Measurements from ENCODE around the gene VPS37C. TPM values are rescaled to one million over a fixed set of nuclear protein-coding genes. Genes with fewer than 3 reads are reported as not detected.
A peak's percentile ranks its signal among the peaks of the same experiment; 100 is the strongest.

Gene VPS37C
- total and polyA plus RNA-seq, 2 of the 13 experiments (the other 11 are each of a cell fraction or from before 2014, with no cell fraction given): 7.5 to 8.8 TPM

GRCh38 chr11:61187505-61188130 is 26.4 kb upstream of the VPS37C start:
- H2AFZ ChIP-seq (ENCODE audit: low read length): no peak overlapping the region
- H4K20me1 ChIP-seq (ENCODE audit: insufficient read depth, low read length): no peaks in the 10 kb centered on the region
- peaks cover 0 to 3% of the 10 kb centered on the region in 2 experiments; a peak in 2 of 5 replicates for H3K27me3 ChIP-seq (ENCODE audit: control insufficient read depth in 1 of 2, insufficient read depth in 2 of 2, low read length in 2 of 2)
- POLR2A ChIA-PET: no interaction called here
- H3K4me3 ChIP-seq (replicated peaks in 1 of 3; ENCODE audit: insufficient read depth in 1 of 3, low read depth in 2 of 3, low read length in 3 of 3): no peak overlapping the region
- BruUV-seq (replicated peaks): no TSS peak
- WGBS (ENCODE audit: low lambda C conversion rate): 31% methylated on average over 11 of the region's 11 CpGs
- H3K79me2 ChIP-seq (ENCODE audit: insufficient read depth, low read length): no peaks in the 10 kb centered on the region
- intact Hi-C loops (cut with micrococcal nuclease; ENCODE audit: unreplicated experiment): loop anchor here (1.0 kb wide), 1 partner anchor 58 kb away; no protein-coding TSS in a partner anchor
- no peak overlapping the region for H3K27ac ChIP-seq (ENCODE audit: extremely low read length, insufficient read depth, low read length)
- CTCF ChIA-PET (ENCODE audit: low intra/inter-chr PET ratio, low total read pairs): interaction anchor here (1.1 to 2.2 kb wide), 2 partner anchors 58 to 217 kb away, joined by 5 to 35 read pairs; no protein-coding TSS in a partner anchor
- in situ Hi-C loops (cut with HindIII; ENCODE audit: extremely low pct_ligation_motif_present, low pct_unique_long_range_greater_than_20kb): no loop called here
- H3K36me3 ChIP-seq (replicated peaks in 1 of 2; ENCODE audit: control insufficient read depth in 1 of 2, insufficient read depth in 2 of 2, low read length in 2 of 2): no peaks in the 10 kb centered on the region
- peak; percentile 70 for ATAC-seq
- peak; percentile 65 for FAIRE-seq
- H3K4me2 ChIP-seq (ENCODE audit: low read depth, low read length): no peak overlapping the region
- no peaks in the 10 kb centered on the region for H3K4me1 ChIP-seq (ENCODE audit: insufficient read depth, low read length)
- H3K9me3 ChIP-seq (ENCODE audit: low read length): no peaks in the 10 kb centered on the region
- peak; percentile 60 for DNase-seq (ENCODE audit: low spot score)
- H3K9ac ChIP-seq (ENCODE audit: insufficient read depth, low read depth, low read length): no peak overlapping the region
- TF ChIP-seq RBM39 (IDR thresholded peaks at IDR 0.05; ENCODE audit: low read depth, low read length, poor library complexity, severe bottlenecking): no peak
- TF ChIP-seq E2F5 (CRISPR knock-in tag; conservative IDR thresholded peaks at IDR 0.05): no peak
- no peak for TF ChIP-seq ZNF275 (CRISPR knock-in tag; IDR thresholded peaks at IDR 0.05; ENCODE audit: borderline replicate concordance)
- TF ChIP-seq JUND (CRISPR knock-in tag; IDR thresholded peaks at IDR 0.05): no peak
- TF ChIP-seq ZNF792 (CRISPR knock-in tag; IDR thresholded peaks at IDR 0.05): no peak
- TF ChIP-seq NCOA5 (CRISPR knock-in tag; IDR thresholded peaks at IDR 0.05): no peak
- no peak for TF ChIP-seq KLF11 (CRISPR knock-in tag; IDR thresholded peaks at IDR 0.05)
- no peak for TF ChIP-seq NCOA2 (CRISPR knock-in tag; IDR thresholded peaks at IDR 0.05)
- no peak for TF ChIP-seq FOXP4 (CRISPR knock-in tag; IDR thresholded peaks at IDR 0.05)
- TF ChIP-seq CTCF (CRISPR knock-in tag; IDR thresholded peaks at IDR 0.05): peak; percentile 86
- no peak for TF ChIP-seq DPF2 (CRISPR knock-in tag; IDR thresholded peaks at IDR 0.05; ENCODE audit: borderline replicate concordance, low read depth)
- TF ChIP-seq SMC3 (IDR thresholded peaks at IDR 0.05; ENCODE audit: low read length): peak; percentile 56
- no peak for TF ChIP-seq ZNF18 (CRISPR knock-in tag; IDR thresholded peaks at IDR 0.05; ENCODE audit: insufficient replicate concordance)
- TF ChIP-seq ERF (CRISPR knock-in tag; IDR thresholded peaks at IDR 0.05): no peak
- TF ChIP-seq XRCC5 (optimal IDR thresholded peaks at IDR 0.05; ENCODE audit: low read length): peak; percentile 35
- TF ChIP-seq ZZZ3 (CRISPR knock-in tag; IDR thresholded peaks at IDR 0.05; ENCODE audit: borderline replicate concordance): no peak
- TF ChIP-seq ZBTB7B (CRISPR knock-in tag; IDR thresholded peaks at IDR 0.05): peak; percentile 56; the same call in 1 of the 2 replicates

Data from HepG2 (cell line).